OCI-LY7 (cell line): ENCODE results near the gene FTO. TPM values are rescaled to one million over a fixed set of nuclear protein-coding genes. Genes with fewer than 3 reads are reported as not detected.

ENCODE experiments used
- BruUV-seq: library from RNA; stranded (reverse); fragments of 400-500 nt; replicated peaks from 2 replicates; lab custom pipeline; 2021; lab: Mats Ljungman, UMichigan
- CTCF ChIA-PET: fragments of 300-600 bp; sonication (Branson Sonifier 250); formaldehyde crosslinking; loops from one replicate; lab custom pipeline; 2022; ENCODE audit warnings: antibody characterized with exemption; ENCODE audit not compliant: unreplicated experiment; lab: Charles Lee
- POLR2A ChIA-PET: fragments of 300-600 bp; sonication (Branson Sonifier 250); formaldehyde crosslinking; loops from one replicate; lab custom pipeline; 2022; ENCODE audit warnings: antibody characterized with exemption; lab: Charles Lee
- DNase-seq: peaks from one replicate; pipeline ENCODE4 v3.0.0-alpha.2; 2015; ENCODE audit warnings: low spot score
- H2AFZ ChIP-seq: fragments of 200-600 bp; sonication (generic), shearing (Covaris generic); 2 replicates; pipeline ENCODE4 v1.6.1; 2014; ENCODE audit warnings: mild to moderate bottlenecking, antibody characterized with exemption, low read length, moderate library complexity
- H3K27ac ChIP-seq: fragments of 200-600 bp; sonication (generic); 2 replicates; pipeline ENCODE4 v1.5.1; 2014; ENCODE audit warnings: mixed run types, low read depth, mild to moderate bottlenecking, moderate library complexity, low read length, inconsistent platforms; ENCODE audit not compliant: poor library complexity, severe bottlenecking
- H3K36me3 ChIP-seq: fragments of 200-600 bp; sonication (generic); 2 replicates; pipeline ENCODE4 v1.6.1; 2014; ENCODE audit warnings: mild to moderate bottlenecking, antibody characterized with exemption, low read length, moderate library complexity, mixed read lengths; ENCODE audit not compliant: insufficient read depth
- H3K4me1 ChIP-seq: fragments of 200-600 bp; sonication (generic); 2 replicates; pipeline ENCODE4 v1.5.1; 2014; ENCODE audit warnings: mild to moderate bottlenecking, low read length; ENCODE audit not compliant: insufficient read depth, poor library complexity, severe bottlenecking
- H3K4me2 ChIP-seq: fragments of 200-600 bp; sonication (generic); 2 replicates; pipeline ENCODE4 v1.6.1; 2014; ENCODE audit warnings: mild to moderate bottlenecking, low read length
- H3K4me3 ChIP-seq: fragments of 200-600 bp; sonication (generic); 2 replicates; pipeline ENCODE4 v1.5.1; 2014; ENCODE audit warnings: mild to moderate bottlenecking, low read depth, low read length; ENCODE audit not compliant: poor library complexity, severe bottlenecking
- H3K79me2 ChIP-seq: fragments of 200-600 bp; sonication (generic); 2 replicates; pipeline ENCODE4 v1.6.1; 2016; ENCODE audit warnings: low read depth, mild to moderate bottlenecking, low read length, moderate library complexity, mixed read lengths; ENCODE audit not compliant: insufficient read depth
- H3K9me2 ChIP-seq: fragments of 200-600 bp; sonication (generic); 2 replicates; pipeline ENCODE4 v1.6.1; 2016; ENCODE audit warnings: mild to moderate bottlenecking, low read length, mixed read lengths; ENCODE audit not compliant: insufficient read depth
- H3K9me3 ChIP-seq: fragments of 200-600 bp; sonication (generic); 2 replicates; pipeline ENCODE4 v1.6.1; 2014; ENCODE audit warnings: mild to moderate bottlenecking, mixed run types, low read length, mixed read lengths
- H4K20me1 ChIP-seq: fragments of 200-600 bp; sonication (generic); 2 replicates; pipeline ENCODE4 v1.6.1; 2014; ENCODE audit warnings: mild to moderate bottlenecking, antibody characterized with exemption, low read length, moderate library complexity, mixed read lengths; ENCODE audit not compliant: insufficient read depth
- CTCF ChIP-seq: fragments of 200-600 bp; sonication (generic); conservative IDR thresholded peaks from 2 replicates; pipeline ENCODE4 v1.5.1; 2014; ENCODE audit warnings: mild to moderate bottlenecking, antibody characterized with exemption, low read length, moderate library complexity, mixed read lengths
- EZH2phosphoT487 ChIP-seq: fragments of 200-600 bp; sonication (generic); IDR thresholded peaks from 2 replicates; pipeline ENCODE4 v1.6.1; 2018; ENCODE audit warnings: low read depth, borderline replicate concordance, mild to moderate bottlenecking, mixed run types, antibody characterized with exemption, low read length, moderate library complexity, mixed read lengths
- intact Hi-C: fragments of 100-400 bp; cut with micrococcal nuclease; formaldehyde crosslinking; loops from one replicate; pipeline ENCODE4 v1.10.0; 2022; ENCODE audit not compliant: unreplicated experiment
- total RNA-seq, 2 experiments: library from RNA; depleted of rRNA in 1 of 2; stranded (reverse); fragments of >200 nt in 1 of 2; shearing (Covaris generic) in 1 of 2; gene quantifications; 2 replicates each; pipeline ENCODE4 v1.2.3, GENCODE V29; 2014 to 2022

Gene FTO
- total RNA-seq, 2 experiments from 2014 or later = 57.1 to 68.0 TPM

DNA sequence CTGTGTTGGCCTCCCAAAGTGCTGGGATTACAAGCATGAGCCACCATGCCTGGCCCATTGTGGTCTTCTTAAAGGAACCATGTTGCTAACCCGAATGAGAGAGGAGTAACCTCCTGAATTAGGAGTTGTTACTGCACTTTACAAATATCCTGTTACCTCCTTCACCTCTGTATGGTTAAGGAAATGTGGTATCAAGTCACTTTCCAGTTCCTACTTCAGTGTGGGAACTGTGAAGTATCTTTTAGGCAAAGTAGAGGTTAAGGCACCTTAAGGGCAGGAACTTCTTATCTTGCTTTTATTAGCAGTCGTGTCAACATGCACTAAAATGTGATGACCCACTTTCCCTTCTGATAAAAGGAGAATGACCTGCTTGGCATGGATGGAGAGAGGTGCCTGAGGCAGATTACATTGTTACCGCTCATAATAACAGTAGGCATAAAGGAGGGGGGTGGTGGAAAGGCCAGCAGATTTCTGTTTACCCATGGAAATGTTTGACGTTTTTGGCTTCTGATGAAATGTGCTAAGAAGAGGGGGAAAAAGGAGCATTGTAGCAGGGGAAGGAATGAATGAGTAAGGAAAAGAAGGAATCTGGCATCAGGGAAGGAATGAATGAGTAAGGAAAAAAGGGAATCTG is 28.5 kb downstream of the FTO start:
- no peak overlapping the region for H3K4me3 ChIP-seq
- intact Hi-C loops = no loop called here
- peaks cover 4% of the 10 kb centered on the region; the same call in 1 of the 2 replicates for H3K79me2 ChIP-seq
- H3K9me2 ChIP-seq = no peaks in the 10 kb centered on the region
- no peak overlapping the region for H2AFZ ChIP-seq
- no peak for TF ChIP-seq CTCF
- TF ChIP-seq EZH2phosphoT487 = no peak
- H3K27ac ChIP-seq = no peak overlapping the region
- ChIA-PET POLR2A (no interaction called here), CTCF (no interaction called here)
- DNase-seq = no peak
- no peaks in the 10 kb centered on the region for H3K4me1 ChIP-seq
- H4K20me1 ChIP-seq = peaks cover 18% of the 10 kb centered on the region
- no TSS peak for BruUV-seq
- no peaks in the 10 kb centered on the region for H3K36me3 ChIP-seq
- H3K9me3 ChIP-seq = no peaks in the 10 kb centered on the region
- no peak overlapping the region for H3K4me2 ChIP-seq

DNA sequence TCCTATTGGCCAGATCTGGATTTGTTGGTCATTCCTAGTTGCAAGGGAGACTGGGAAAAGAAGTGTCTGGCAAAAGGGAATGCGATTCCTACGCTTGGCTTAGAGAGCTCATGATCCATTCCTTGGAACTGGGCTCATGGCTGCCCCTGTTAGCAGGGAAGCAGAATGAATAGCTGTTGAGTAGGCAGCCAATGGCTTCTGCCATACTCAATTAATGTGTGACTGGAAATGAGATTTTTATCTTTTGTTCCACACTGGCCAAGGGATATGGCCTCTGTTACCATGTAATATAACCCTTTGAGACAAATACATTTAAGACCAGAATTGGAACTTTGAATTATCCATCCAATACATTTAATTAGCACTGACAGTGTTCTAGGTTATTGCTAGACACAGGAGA is 31.0 kb downstream of the FTO start:
- no peak overlapping the region for H3K4me3 ChIP-seq
- intact Hi-C loops = no loop called here
- H3K9me3 ChIP-seq = no peaks in the 10 kb centered on the region
- no peaks in the 10 kb centered on the region for H3K9me2 ChIP-seq
- TF ChIP-seq CTCF = no peak
- TF ChIP-seq EZH2phosphoT487 = no peak
- no TSS peak for BruUV-seq
- POLR2A ChIA-PET = interaction anchor here (0.6 to 1.6 kb wide), 2 partner anchors 15 to 19 kb away, joined by 4 to 5 read pairs; no protein-coding TSS in a partner anchor
- peaks cover 18% of the 10 kb centered on the region for H4K20me1 ChIP-seq
- H3K4me1 ChIP-seq = no peaks in the 10 kb centered on the region
- H3K27ac ChIP-seq = no peak overlapping the region
- CTCF ChIA-PET = no interaction called here
- H2AFZ ChIP-seq = no peak overlapping the region
- no peak overlapping the region for H3K4me2 ChIP-seq
- DNase-seq = no peak
- H3K79me2 ChIP-seq = peaks cover 4% of the 10 kb centered on the region; the same call in 1 of the 2 replicates
- no peaks in the 10 kb centered on the region for H3K36me3 ChIP-seq

DNA sequence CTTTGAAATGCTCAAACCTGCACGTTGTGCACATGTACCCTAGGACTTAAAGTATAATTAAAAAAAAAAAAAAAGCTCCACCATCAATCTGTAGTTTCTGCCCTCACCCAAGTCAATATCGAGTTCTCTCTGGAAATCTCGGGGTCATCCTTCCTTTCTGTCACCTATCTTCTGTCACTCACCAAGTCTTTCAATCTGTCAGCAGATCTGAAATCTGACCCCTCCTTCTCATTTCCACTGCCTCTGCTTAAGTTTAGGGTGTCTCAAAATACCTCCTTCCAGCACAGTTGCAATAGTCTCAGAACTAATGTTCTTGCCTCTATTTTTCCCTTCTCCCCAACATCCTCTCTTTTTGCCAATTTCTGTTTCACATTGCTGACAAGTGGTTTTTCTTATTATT is 32.3 kb downstream of the FTO start:
- no peaks in the 10 kb centered on the region for H3K36me3 ChIP-seq
- intact Hi-C loops = no loop called here

More for the DNA sequence above, 32.3 kb downstream of the FTO start:
- DNase-seq = no peak
- TF ChIP-seq EZH2phosphoT487 = no peak
- TF ChIP-seq CTCF = no peak
- Histone ChIP-seq H3K4me3 (no peak overlapping the region), H3K4me1 (no peaks in the 10 kb centered on the region), H3K9me3 (no peaks in the 10 kb centered on the region), H3K4me2 (no peak overlapping the region), H3K9me2 (no peaks in the 10 kb centered on the region), H3K79me2 (no peaks in the 10 kb centered on the region), H4K20me1 (peaks cover 18% of the 10 kb centered on the region), H3K27ac (no peak overlapping the region), H2AFZ (no peak overlapping the region)
- ChIA-PET POLR2A (interaction anchor here (1.6 kb wide), 1 partner anchor 17 kb away, joined by 4 read pairs; no protein-coding TSS in a partner anchor), CTCF (no interaction called here)
- no TSS peak for BruUV-seq
